A549 (cell line): ENCODE data around the gene TUBGCP3. TPM values are rescaled to one million over a fixed set of nuclear protein-coding genes. Genes with fewer than 3 reads are reported as not detected.

Experiments
- ATAC-seq, 2 experiments: fragments of 200-7000 bp in 1 of 2; fragments of >200 bp in 1 of 2; cut with Nextera tagmentation in 1 of 2; cut with Tn5 transposase in 1 of 2; 3 replicates each; pipeline versions ENCODE4 v1.8.0 to v1.9.1; 2018 to 2020; ENCODE audit warnings: mild to moderate bottlenecking in 1 of 2, moderate library complexity in 1 of 2
- CTCF ChIA-PET: fragments of 300-600 bp; sonication (Branson Sonifier 250); formaldehyde crosslinking; extraction: SDS; loops from one replicate; lab custom pipeline; 2021; ENCODE audit warnings: antibody characterized with exemption, inconsistent platforms; lab: Yijun Ruan, JAX
- POLR2A ChIA-PET: fragments of 350-600 bp; formaldehyde crosslinking; extraction: SDS; loops from one replicate; lab custom pipeline; 2021; ENCODE audit warnings: antibody characterized with exemption, inconsistent platforms; lab: Yijun Ruan, JAX
- DNase-seq, 2 experiments: peaks; one replicate each; pipeline versions ENCODE4 v3.0.0 to v3.0.0-alpha.2; 2011 to 2016; ENCODE audit warnings: low read depth in 1 of 2, low spot score in 1 of 2
- FAIRE-seq: peaks from 2 replicates; lab custom pipeline; 2011; peaks lifted over from hg19 to GRCh38; lab: Jason Lieb, UNC
- H3K27ac ChIP-seq, 2 experiments: fragments of >200 bp; sonication (Bioruptor Twin); formaldehyde crosslinking; 3 replicates each; pipeline ENCODE4 v1.5.1; 2016 to 2017
- H3K4me1 ChIP-seq: fragments of >200 bp; sonication (Bioruptor Twin); formaldehyde crosslinking; 3 replicates; pipeline ENCODE4 v1.6.1; 2016
- H3K4me2 ChIP-seq: fragments of >200 bp; sonication (Bioruptor Twin); formaldehyde crosslinking; 3 replicates; pipeline ENCODE4 v1.6.1; 2016
- H3K4me3 ChIP-seq: fragments of >200 bp; sonication (Bioruptor Twin); formaldehyde crosslinking; 3 replicates; pipeline ENCODE4 v1.5.1; 2016
- H3K9me3 ChIP-seq: fragments of >200 bp; sonication (Bioruptor Twin); formaldehyde crosslinking; 3 replicates; pipeline ENCODE4 v1.6.1; 2016
- BCL3 ChIP-seq: fragments of >200 bp; sonication (Bioruptor Twin); formaldehyde crosslinking; IDR thresholded peaks from 3 replicates; pipeline ENCODE4 v1.6.1; 2016
- BHLHE40 ChIP-seq: IDR thresholded peaks from 2 replicates; pipeline ENCODE4 v1.6.1; 2012; ENCODE audit warnings: low read depth, low read length, inconsistent platforms
- CEBPB ChIP-seq, 2 experiments: fragments of >200 bp in 1 of 2; sonication (Bioruptor Twin) in 1 of 2; formaldehyde crosslinking in 1 of 2; IDR thresholded peaks; 2 replicates each; pipeline ENCODE4 v1.6.1; 2012 to 2016
- EHF ChIP-seq: fragments of 250-450 bp; sonication (Bioruptor Pico); IDR thresholded peaks from 2 replicates; pipeline ENCODE4 v1.5.0; 2020; ENCODE audit warnings: mild to moderate bottlenecking
- EHMT2 ChIP-seq: fragments of 200-600 bp; sonication (generic); IDR thresholded peaks from 2 replicates; pipeline ENCODE4 v1.6.1; 2016; ENCODE audit warnings: antibody characterized with exemption, low read depth, mild to moderate bottlenecking, moderate library complexity
- ELK1 ChIP-seq: fragments of 150-350 bp; IDR thresholded peaks from 2 replicates; pipeline ENCODE4 v1.6.1; 2014; ENCODE audit warnings: low read depth, mild to moderate bottlenecking, low read length
- JUN ChIP-seq, 2 experiments: fragments of >200 bp; sonication (Bioruptor Twin); formaldehyde crosslinking; IDR thresholded peaks; 2 replicates in 1 of 2; 3 replicates in 1 of 2; pipeline ENCODE4 v1.6.1; 2016 to 2017
- MAFK ChIP-seq: fragments of 450-650 bp; IDR thresholded peaks from 2 replicates; pipeline ENCODE4 v1.6.1; 2014; ENCODE audit not compliant: partially characterized antibody
- MAZ ChIP-seq: fragments of 150-350 bp; IDR thresholded peaks from 2 replicates; pipeline ENCODE4 v1.6.1; 2014; ENCODE audit warnings: antibody characterized with exemption, low read depth, low read length, borderline replicate concordance
- MYC ChIP-seq: IDR thresholded peaks from 2 replicates; pipeline ENCODE4 v1.6.1; 2012; ENCODE audit warnings: mild to moderate bottlenecking, inconsistent platforms, low read length, improper control_type of control experiment, borderline replicate concordance
- PHF8 ChIP-seq: fragments of 200-600 bp; sonication (generic); IDR thresholded peaks from 2 replicates; pipeline ENCODE4 v1.6.1; 2016; ENCODE audit warnings: low read depth, mild to moderate bottlenecking, antibody characterized with exemption, moderate library complexity, borderline replicate concordance
- RARB ChIP-seq: fragments of 250-450 bp; sonication (Bioruptor Pico); IDR thresholded peaks from 2 replicates; pipeline ENCODE4 v1.8.0; 2021; ENCODE audit warnings: mild to moderate bottlenecking, moderate library complexity
- RCOR1 ChIP-seq: fragments of 150-350 bp; IDR thresholded peaks from 2 replicates; pipeline ENCODE4 v1.6.1; 2014; ENCODE audit warnings: antibody characterized with exemption, low read length, low read depth
- RNF2 ChIP-seq: fragments of 200-600 bp; sonication (generic); IDR thresholded peaks from 2 replicates; pipeline ENCODE4 v1.6.1; 2016; ENCODE audit warnings: low read depth, mild to moderate bottlenecking, antibody characterized with exemption, moderate library complexity, borderline replicate concordance
- SREBF2 ChIP-seq: fragments of 450-650 bp; IDR thresholded peaks from 2 replicates; pipeline ENCODE4 v1.6.1; 2014; ENCODE audit warnings: mild to moderate bottlenecking, moderate library complexity
- WGBS: methylation state at CpG from one replicate; pipeline ENCODE4 v1.1.6; 2017; ENCODE audit errors: missing lambda C conversion rate; 5-methylcytosine and 5-hydroxymethylcytosine counted together
- polyA plus RNA-seq, 4 experiments: library from polyadenylated mRNA; depleted of rRNA in 3 of 4; stranded (reverse); fragments of >200 nt; fragmentation: RNase III in 1 of 4; extraction: RNeasy Plus Mini Kit Qiagen cat#74134 plus additional on column Dnase treatment in 1 of 4; gene quantifications; 2 replicates in 3 of 4; 3 replicates in 1 of 4; pipeline ENCODE4 v1.2.3, GENCODE V29; 2011 to 2017
- TF ChIP-seq, protein P1 (sequence below): fragments of 250-450 bp; sonication (Bioruptor Pico); IDR thresholded peaks from 2 replicates; pipeline ENCODE4 v1.5.0; 2020; ENCODE audit warnings: low read depth, mild to moderate bottlenecking, moderate library complexity
- TF ChIP-seq, protein P2 (sequence below): fragments of 450-650 bp; IDR thresholded peaks from 2 replicates; pipeline ENCODE4 v1.6.1; 2014; ENCODE audit warnings: antibody characterized with exemption
- TF ChIP-seq, protein P3 (sequence below): fragments of 250-450 bp; sonication (Bioruptor Pico); IDR thresholded peaks from 2 replicates; pipeline ENCODE4 v1.5.0; 2021; ENCODE audit warnings: mild to moderate bottlenecking, moderate library complexity, borderline replicate concordance
- TF ChIP-seq, protein P4 (sequence below): IDR thresholded peaks from 2 replicates; pipeline ENCODE4 v1.6.1; 2012; ENCODE audit warnings: low read depth, borderline replicate concordance

Gene TUBGCP3
- polyA plus RNA-seq, 2 of the 4 experiments (the other 2 are of a cell fraction): 15.9 to 21.3 TPM

GRCh38 chr13:112576191-112576590, 11.8 kb downstream of the TUBGCP3 start:
- no peaks in the 10 kb centered on the region for H3K4me1 ChIP-seq
- TF ChIP-seq MAZ (no peak), MAFK (no peak), JUN (IDR thresholded peaks at IDR 0.05) (no peak), RARB (CRISPR knock-in tag) (no peak), PHF8 (no peak)
- TF ChIP-seq, protein P1, sequence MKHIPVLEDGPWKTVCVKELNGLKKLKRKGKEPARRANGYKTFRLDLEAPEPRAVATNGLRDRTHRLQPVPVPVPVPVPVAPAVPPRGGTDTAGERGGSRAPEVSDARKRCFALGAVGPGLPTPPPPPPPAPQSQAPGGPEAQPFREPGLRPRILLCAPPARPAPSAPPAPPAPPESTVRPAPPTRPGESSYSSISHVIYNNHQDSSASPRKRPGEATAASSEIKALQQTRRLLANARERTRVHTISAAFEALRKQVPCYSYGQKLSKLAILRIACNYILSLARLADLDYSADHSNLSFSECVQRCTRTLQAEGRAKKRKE (CRISPR knock-in tag): no peak
- TF ChIP-seq, protein P2, sequence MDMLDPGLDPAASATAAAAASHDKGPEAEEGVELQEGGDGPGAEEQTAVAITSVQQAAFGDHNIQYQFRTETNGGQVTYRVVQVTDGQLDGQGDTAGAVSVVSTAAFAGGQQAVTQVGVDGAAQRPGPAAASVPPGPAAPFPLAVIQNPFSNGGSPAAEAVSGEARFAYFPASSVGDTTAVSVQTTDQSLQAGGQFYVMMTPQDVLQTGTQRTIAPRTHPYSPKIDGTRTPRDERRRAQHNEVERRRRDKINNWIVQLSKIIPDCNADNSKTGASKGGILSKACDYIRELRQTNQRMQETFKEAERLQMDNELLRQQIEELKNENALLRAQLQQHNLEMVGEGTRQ: no peak
- TF ChIP-seq, all 56 proteins: peak for 0
- ATAC-seq (no peak), FAIRE-seq (no peak), DNase-seq (no peak)
- no peak overlapping the region for H3K4me3 ChIP-seq
- WGBS: 89% methylated on average over 4 of the region's 4 CpGs
- ChIA-PET POLR2A (no interaction called here), CTCF (no interaction called here)
- H3K27ac ChIP-seq: no peak overlapping the region
- H3K9me3 ChIP-seq: peaks cover 3% of the 10 kb centered on the region; the same call in 1 of the 3 replicates
- no peak overlapping the region for H3K4me2 ChIP-seq

DNA sequence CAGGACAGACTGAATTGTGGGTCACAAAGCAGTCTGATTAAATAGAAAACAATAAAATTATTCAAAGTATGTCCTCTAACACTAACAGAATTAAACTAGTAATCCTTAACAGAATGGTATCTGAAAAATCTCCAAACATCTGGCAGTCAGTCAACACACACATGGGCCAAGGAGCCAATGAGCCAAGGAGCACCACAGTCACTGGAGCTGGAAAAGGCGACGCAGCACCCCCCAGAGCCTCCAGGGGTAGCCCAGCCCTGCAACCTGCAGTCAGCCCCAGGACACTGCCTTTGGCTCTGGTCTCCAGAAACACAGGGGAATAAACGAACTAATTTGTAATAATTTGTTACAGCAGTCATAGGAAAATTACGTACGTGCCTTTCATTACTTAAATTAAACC, 12.3 kb downstream of the TUBGCP3 start:
- Histone ChIP-seq H3K9me3 (peaks cover 3% of the 10 kb centered on the region; the same call in 1 of the 3 replicates), H3K4me2 (no peak overlapping the region), H3K27ac (no peak overlapping the region), H3K4me3 (no peak overlapping the region), H3K4me1 (no peaks in the 10 kb centered on the region)
- DNase-seq: no peak
- ChIA-PET POLR2A (no interaction called here), CTCF (no interaction called here)
- no peak for FAIRE-seq
- WGBS: 84% methylated on average over 5 of the region's 5 CpGs
- no peak for ATAC-seq
- TF ChIP-seq EHF (no peak), MYC (no peak), CEBPB (IDR thresholded peaks at IDR 0.05) (no peak), ELK1 (no peak), BHLHE40 (no peak), EHMT2 (no peak), RCOR1 (no peak), RNF2 (no peak), BCL3 (no peak), SREBF2 (no peak)
- TF ChIP-seq, protein P3, sequence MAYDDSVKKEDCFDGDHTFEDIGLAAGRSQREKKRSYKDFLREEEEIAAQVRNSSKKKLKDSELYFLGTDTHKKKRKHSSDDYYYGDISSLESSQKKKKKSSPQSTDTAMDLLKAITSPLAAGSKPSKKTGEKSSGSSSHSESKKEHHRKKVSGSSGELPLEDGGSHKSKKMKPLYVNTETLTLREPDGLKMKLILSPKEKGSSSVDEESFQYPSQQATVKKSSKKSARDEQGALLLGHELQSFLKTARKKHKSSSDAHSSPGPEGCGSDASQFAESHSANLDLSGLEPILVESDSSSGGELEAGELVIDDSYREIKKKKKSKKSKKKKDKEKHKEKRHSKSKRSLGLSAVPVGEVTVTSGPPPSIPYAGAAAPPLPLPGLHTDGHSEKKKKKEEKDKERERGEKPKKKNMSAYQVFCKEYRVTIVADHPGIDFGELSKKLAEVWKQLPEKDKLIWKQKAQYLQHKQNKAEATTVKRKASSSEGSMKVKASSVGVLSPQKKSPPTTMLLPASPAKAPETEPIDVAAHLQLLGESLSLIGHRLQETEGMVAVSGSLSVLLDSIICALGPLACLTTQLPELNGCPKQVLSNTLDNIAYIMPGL (CRISPR knock-in tag): no peak
- TF ChIP-seq, protein P4, sequence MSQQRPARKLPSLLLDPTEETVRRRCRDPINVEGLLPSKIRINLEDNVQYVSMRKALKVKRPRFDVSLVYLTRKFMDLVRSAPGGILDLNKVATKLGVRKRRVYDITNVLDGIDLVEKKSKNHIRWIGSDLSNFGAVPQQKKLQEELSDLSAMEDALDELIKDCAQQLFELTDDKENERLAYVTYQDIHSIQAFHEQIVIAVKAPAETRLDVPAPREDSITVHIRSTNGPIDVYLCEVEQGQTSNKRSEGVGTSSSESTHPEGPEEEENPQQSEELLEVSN: no peak
